HFFc6 (cell line): ENCODE data around the gene AGBL5. TPM values are rescaled to one million over a fixed set of nuclear protein-coding genes. Genes with fewer than 3 reads are reported as not detected.

Experiments used
- DNase-seq: peaks from one replicate; pipeline ENCODE4 v3.0.0-alpha.2; 2018
- H3K27ac Mint-ChIP-seq: 2 replicates; pipeline ENCODE4 v1.8.0; 2020; ENCODE audit warnings: mild to moderate bottlenecking, mixed read lengths
- H3K27me3 Mint-ChIP-seq: 2 replicates; pipeline ENCODE4 v1.8.0; 2021; ENCODE audit warnings: mild to moderate bottlenecking, moderate library complexity, mixed read lengths; ENCODE audit not compliant: insufficient read depth
- H3K36me3 Mint-ChIP-seq: 2 replicates; pipeline ENCODE4 v1.8.0; 2021; ENCODE audit warnings: low read depth, mixed read lengths
- H3K4me1 Mint-ChIP-seq: 2 replicates; pipeline ENCODE4 v1.8.0; 2020; ENCODE audit warnings: low read depth, mixed read lengths
- H3K4me3 Mint-ChIP-seq: 2 replicates; pipeline ENCODE4 v1.8.0; 2020; ENCODE audit warnings: mild to moderate bottlenecking, moderate library complexity, mixed read lengths
- H3K9me3 Mint-ChIP-seq: 2 replicates; pipeline ENCODE4 v1.8.0; 2020; ENCODE audit warnings: mild to moderate bottlenecking, mixed read lengths
- CTCF ChIP-seq: fragments of 200-600 bp; sonication (generic); IDR thresholded peaks from 2 replicates; pipeline ENCODE4 v1.5.0; 2021; ENCODE audit warnings: antibody characterized with exemption, mild to moderate bottlenecking
- total RNA-seq, 6 experiments: library from RNA; stranded (reverse); fragmentation: NEBNext Ultra II Directional; extraction: Animal tissue kit (Norgen Biotek cat#: 25700); gene quantifications; 2 replicates in 1 of 6; 3 replicates in 5 of 6; pipeline ENCODE4 v1.2.3, GENCODE V29; 2021

AGBL5 gene
- total RNA-seq, 6 experiments from 2014 or later: 23.5 to 31.4 (median 28.6) TPM

- Mint-ChIP-seq H3K4me1 (peaks cover 24% of the 10 kb centered on the region), H3K36me3 (peaks cover 19% of the 10 kb centered on the region), H3K27me3 (peaks cover 14% of the 10 kb centered on the region), H3K9me3 (peaks cover 13% of the 10 kb centered on the region), H3K27ac (no peak overlapping the region), H3K4me3 (no peak overlapping the region)
- TF ChIP-seq CTCF: no peak
- no peak for DNase-seq
Measured at GRCh38 chr2:27054721-27055120, 3.3 kb downstream of the AGBL5 start.

GRCh38 chr2:27057184-27057583, 5.7 kb downstream of the AGBL5 start:
- peaks cover 9% of the 10 kb centered on the region; the same call in 1 of the 2 replicates for H3K4me1 Mint-ChIP-seq

GRCh38 chr2:27058210-27058609, 6.7 kb downstream of the AGBL5 start:
- H3K9me3 Mint-ChIP-seq: no peaks in the 10 kb centered on the region
- no peak overlapping the region for H3K4me3 Mint-ChIP-seq
- DNase-seq: no peak
- no peak for TF ChIP-seq CTCF
- peaks cover 28% of the 10 kb centered on the region for H3K36me3 Mint-ChIP-seq
- H3K4me1 Mint-ChIP-seq: no peaks in the 10 kb centered on the region
- H3K27me3 Mint-ChIP-seq: peaks cover 2% of the 10 kb centered on the region
- no peak overlapping the region for H3K27ac Mint-ChIP-seq

More at GRCh38 chr2:27057184-27057583, 5.7 kb downstream of the AGBL5 start:
- Mint-ChIP-seq H3K36me3 (peaks cover 20% of the 10 kb centered on the region), H3K27me3 (peaks cover 2% of the 10 kb centered on the region), H3K9me3 (no peaks in the 10 kb centered on the region), H3K27ac (no peak overlapping the region), H3K4me3 (no peak overlapping the region)
- DNase-seq: no peak
- TF ChIP-seq CTCF: no peak

- Mint-ChIP-seq H3K9me3 (no peaks in the 10 kb centered on the region), H3K27ac (no peak overlapping the region), H3K27me3 (peaks cover 2% of the 10 kb centered on the region), H3K36me3 (peaks cover 32% of the 10 kb centered on the region), H3K4me1 (peaks cover 9% of the 10 kb centered on the region), H3K4me3 (no peak overlapping the region)
- DNase-seq: no peak
- no peak for TF ChIP-seq CTCF
Measured at GRCh38 chr2:27059141-27059820, 7.8 kb downstream of the AGBL5 start.

- H3K9me3 Mint-ChIP-seq: no peaks in the 10 kb centered on the region
- H3K27ac Mint-ChIP-seq: no peak overlapping the region
- DNase-seq: no peak
- peaks cover 13% of the 10 kb centered on the region for H3K4me1 Mint-ChIP-seq
- TF ChIP-seq CTCF: no peak
- H3K4me3 Mint-ChIP-seq: no peak overlapping the region
- H3K27me3 Mint-ChIP-seq: peaks cover 2% of the 10 kb centered on the region
- H3K36me3 Mint-ChIP-seq: peaks cover 30% of the 10 kb centered on the region
Measured at GRCh38 chr2:27060323-27060722, 8.9 kb downstream of the AGBL5 start.
